ENCODE measurements around the gene KLF11. TPM values are rescaled to one million over a fixed set of nuclear protein-coding genes. Genes with fewer than 3 reads are reported as not detected.

The KLF11 gene
- total and polyA plus RNA-seq, 8 donors: 4.1 to 21.6 (median 12.0) TPM

DNA sequence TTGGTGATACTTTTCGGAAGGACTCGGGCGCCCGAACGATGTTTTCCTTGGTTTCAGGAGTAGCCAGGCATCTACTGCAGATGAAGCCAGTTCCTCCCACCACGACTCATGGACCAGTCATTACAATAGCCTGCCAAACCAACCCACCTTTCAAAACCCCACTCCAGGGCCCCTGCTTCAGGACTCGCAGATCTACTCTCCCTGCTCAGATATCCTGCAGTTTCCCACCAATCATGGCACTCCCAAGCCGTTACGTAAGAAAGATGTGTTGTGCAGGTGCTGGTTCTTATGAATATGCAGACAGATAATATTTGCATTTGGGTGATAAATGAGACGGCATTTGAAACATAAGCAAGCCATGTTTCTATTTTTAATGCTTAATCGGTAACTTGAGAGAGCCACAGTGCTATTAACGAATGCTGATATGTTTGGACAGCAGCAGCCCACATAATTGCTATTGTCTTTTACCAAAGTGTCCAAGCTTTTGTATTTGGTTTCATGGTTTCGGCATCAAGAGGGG, 40.4 kb downstream of the KLF11 start:
- no peak overlapping the region for H3K27ac ChIP-seq
- H3K27me3 ChIP-seq: peaks cover 0 to 62% (median 38%) of the 10 kb centered on the region in 3 donors
- no peak for TF ChIP-seq EP300 (IDR thresholded peaks at IDR 0.05)
- TF ChIP-seq, protein P1, sequence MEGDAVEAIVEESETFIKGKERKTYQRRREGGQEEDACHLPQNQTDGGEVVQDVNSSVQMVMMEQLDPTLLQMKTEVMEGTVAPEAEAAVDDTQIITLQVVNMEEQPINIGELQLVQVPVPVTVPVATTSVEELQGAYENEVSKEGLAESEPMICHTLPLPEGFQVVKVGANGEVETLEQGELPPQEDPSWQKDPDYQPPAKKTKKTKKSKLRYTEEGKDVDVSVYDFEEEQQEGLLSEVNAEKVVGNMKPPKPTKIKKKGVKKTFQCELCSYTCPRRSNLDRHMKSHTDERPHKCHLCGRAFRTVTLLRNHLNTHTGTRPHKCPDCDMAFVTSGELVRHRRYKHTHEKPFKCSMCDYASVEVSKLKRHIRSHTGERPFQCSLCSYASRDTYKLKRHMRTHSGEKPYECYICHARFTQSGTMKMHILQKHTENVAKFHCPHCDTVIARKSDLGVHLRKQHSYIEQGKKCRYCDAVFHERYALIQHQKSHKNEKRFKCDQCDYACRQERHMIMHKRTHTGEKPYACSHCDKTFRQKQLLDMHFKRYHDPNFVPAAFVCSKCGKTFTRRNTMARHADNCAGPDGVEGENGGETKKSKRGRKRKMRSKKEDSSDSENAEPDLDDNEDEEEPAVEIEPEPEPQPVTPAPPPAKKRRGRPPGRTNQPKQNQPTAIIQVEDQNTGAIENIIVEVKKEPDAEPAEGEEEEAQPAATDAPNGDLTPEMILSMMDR (IDR thresholded peaks at IDR 0.05): no peak
- no peaks in the 10 kb centered on the region for H3K9me3 ChIP-seq
- DNase-seq: no peak
- H3K4me1 ChIP-seq: peaks cover 8 to 29% (median 23%) of the 10 kb centered on the region in 4 donors
- no peaks in the 10 kb centered on the region for H3K36me3 ChIP-seq
- WGBS, 5 donors: 61 to 73% (median 71%) methylated on average over 13 of the region's 13 CpGs
- intact Hi-C loops (cut with DNase I; ENCODE audit: low total_unique reads): no loop called here
- no peak overlapping the region for H3K4me3 ChIP-seq

DNA sequence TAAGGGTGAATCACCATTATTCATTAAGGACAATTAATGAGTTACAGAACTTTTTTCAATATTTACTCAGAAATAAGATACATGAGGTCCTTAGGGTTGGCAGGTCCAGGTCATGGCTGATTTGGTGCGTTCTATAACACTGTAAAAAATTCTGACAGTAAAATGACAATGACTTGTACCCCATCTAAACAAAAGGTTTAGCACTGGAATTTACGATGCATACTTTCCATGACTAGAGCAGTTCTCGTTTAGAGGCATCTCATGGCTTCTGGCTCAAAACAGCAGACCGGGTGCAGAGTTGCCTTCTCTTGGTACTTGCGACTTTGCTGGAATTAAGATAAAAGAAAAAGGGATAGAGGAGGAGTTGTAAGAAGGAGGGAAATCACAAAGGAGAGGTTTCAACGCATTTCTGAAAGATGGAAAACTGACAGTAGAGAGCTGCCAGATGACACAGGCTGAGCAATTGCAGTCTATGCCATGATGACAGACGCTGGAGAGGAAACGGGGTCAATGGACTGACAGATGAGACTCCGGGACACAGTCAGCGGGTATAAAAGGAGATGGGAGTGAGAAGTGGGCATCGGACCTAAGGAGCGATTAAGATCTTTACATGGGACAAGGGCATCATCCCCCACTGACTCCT, 41.0 kb downstream of the KLF11 start:
- no peak for DNase-seq
- peaks cover 0 to 56% (median 32%) of the 10 kb centered on the region in 3 donors for H3K27me3 ChIP-seq
- TF ChIP-seq EP300 (IDR thresholded peaks at IDR 0.05) (no peak), POLR2AphosphoS5 (IDR thresholded peaks at IDR 0.05) (no peak)
- no peak overlapping the region for H3K27ac ChIP-seq
- H3K4me1 ChIP-seq: peaks cover 8 to 23% (median 17%) of the 10 kb centered on the region in 4 donors
- intact Hi-C loops (cut with DNase I; ENCODE audit: low total_unique reads): no loop called here
- no peak overlapping the region for H3K4me3 ChIP-seq
- H3K9me3 ChIP-seq: no peaks in the 10 kb centered on the region
- no peaks in the 10 kb centered on the region for H3K36me3 ChIP-seq
- 72 to 87% (median 84%) methylated on average over 12 of the region's 12 CpGs for WGBS, 5 donors

DNA sequence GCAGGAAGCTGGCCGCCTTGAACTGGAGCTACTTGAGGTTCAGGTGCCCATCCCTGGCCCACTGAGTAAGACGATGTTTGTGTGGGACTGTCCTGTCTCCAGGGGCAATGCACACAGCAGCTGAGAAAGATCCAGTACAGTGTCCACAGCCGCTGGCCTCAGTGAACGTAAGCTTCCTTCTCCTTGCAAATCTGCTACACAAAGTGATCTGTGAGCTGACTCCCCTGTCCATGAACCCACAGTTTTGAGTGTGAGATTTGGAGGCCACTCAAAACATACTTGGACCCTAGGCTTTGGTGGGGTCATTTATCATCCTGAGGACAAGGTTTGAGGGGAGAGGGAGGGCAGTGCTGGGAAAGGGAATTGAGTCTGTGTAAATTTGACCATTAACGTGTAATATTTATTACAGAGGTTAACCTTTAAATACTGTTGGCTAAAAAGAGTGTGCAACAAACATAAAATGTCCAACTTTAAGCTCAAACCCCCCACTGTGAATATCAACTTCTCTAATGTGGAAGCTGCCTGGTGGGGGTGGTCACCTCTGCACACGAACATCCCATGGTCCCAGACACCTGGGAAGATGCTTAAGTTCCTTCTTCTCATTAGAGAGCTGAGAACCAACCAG, 41.8 kb downstream of the KLF11 start:
- Histone ChIP-seq H3K4me1 (peaks cover 6 to 18% (median 13%) of the 10 kb centered on the region in 4 donors), H3K27ac (no peak overlapping the region), H3K9me3 (no peaks in the 10 kb centered on the region), H3K4me3 (no peak overlapping the region), H3K27me3 (peaks cover 0 to 48% (median 24%) of the 10 kb centered on the region in 3 donors), H3K36me3 (no peaks in the 10 kb centered on the region)
- no peak for TF ChIP-seq POLR2A (IDR thresholded peaks at IDR 0.05)
- no peak for TF ChIP-seq EP300 (IDR thresholded peaks at IDR 0.05)
- no peak for TF ChIP-seq POLR2AphosphoS5 (IDR thresholded peaks at IDR 0.05)
- TF ChIP-seq, protein P1 (IDR thresholded peaks at IDR 0.05): no peak
- DNase-seq: no peak
- intact Hi-C loops (cut with DNase I; ENCODE audit: low total_unique reads): no loop called here
- 51 to 75% (median 69%) methylated on average over 4 to 6 of the region's 6 CpGs for WGBS, 5 donors

DNA sequence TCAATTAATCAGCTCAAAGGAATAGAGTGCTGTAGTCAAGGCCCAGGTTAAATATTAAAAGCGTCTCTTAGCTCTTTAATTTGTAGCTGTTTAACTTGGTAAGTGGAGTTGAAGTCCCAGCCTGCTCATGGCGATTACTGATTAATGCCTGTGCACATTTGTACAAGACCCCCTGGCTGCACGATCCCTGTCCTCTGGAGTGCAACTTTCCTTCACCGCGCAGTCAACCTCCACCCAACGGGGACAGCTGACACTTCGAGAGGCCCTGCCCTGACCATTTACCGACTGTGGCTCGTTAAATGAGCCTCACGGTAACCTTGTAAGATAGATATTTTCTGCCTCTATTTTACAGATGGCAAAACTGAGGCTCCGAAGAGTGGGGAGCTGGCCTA, 42.3 kb downstream of the KLF11 start:
- no peak overlapping the region for H3K4me3 ChIP-seq
- TF ChIP-seq POLR2AphosphoS5 (IDR thresholded peaks at IDR 0.05): no peak
- TF ChIP-seq, protein P1 (IDR thresholded peaks at IDR 0.05): no peak
- peaks cover 0 to 43% (median 19%) of the 10 kb centered on the region in 3 donors for H3K27me3 ChIP-seq
- intact Hi-C loops (cut with DNase I; ENCODE audit: low total_unique reads): no loop called here
- no peaks in the 10 kb centered on the region for H3K36me3 ChIP-seq
- peak in 1 of 2 donors; percentile 46 for DNase-seq
- no peak overlapping the region for H3K27ac ChIP-seq
- peaks cover 1 to 13% (median 8%) of the 10 kb centered on the region in 4 donors for H3K4me1 ChIP-seq
- 60 to 82% (median 69%) methylated on average over 11 of the region's 11 CpGs for WGBS, 5 donors
- no peaks in the 10 kb centered on the region for H3K9me3 ChIP-seq

DNA sequence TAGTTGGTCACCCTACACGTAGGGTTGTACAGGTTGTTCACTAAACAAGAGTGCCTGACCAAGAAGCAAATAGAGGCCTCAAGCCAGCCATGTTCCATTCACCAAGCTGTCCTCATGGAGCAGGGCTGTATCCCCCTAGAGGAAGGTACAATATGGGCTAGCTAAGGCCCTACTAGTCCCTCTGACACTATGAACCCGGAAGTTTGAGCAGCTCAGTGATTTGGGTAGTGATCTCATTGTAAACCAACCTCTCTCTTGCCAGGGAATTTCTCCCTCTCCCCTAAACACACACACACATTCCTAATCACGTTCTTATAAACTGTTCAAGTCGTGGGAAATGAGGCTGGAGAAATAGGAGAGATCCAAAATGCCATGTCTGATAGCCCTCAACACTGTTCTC, 43.6 kb downstream of the KLF11 start:
- DNase-seq: peak in 1 of 2 donors; percentile 50
- H3K9me3 ChIP-seq: no peaks in the 10 kb centered on the region

More for the DNA sequence above, 43.6 kb downstream of the KLF11 start:
- Histone ChIP-seq H3K4me1 (peaks cover 5 to 19% (median 13%) of the 10 kb centered on the region in 4 donors), H3K27ac (no peak overlapping the region), H3K36me3 (no peaks in the 10 kb centered on the region), H3K4me3 (no peak overlapping the region), H3K27me3 (peaks cover 0 to 40% (median 17%) of the 10 kb centered on the region in 3 donors)
- TF ChIP-seq POLR2AphosphoS5 (IDR thresholded peaks at IDR 0.05) (no peak), POLR2A (IDR thresholded peaks at IDR 0.05) (no peak)
- 32 to 66% (median 35%) methylated on average over 4 of the region's 4 CpGs for WGBS, 5 donors
- intact Hi-C loops (cut with DNase I; ENCODE audit: low total_unique reads): no loop called here

Measured in stomach (tissue), 9 donors.